OCI-LY1 (cell line): ENCODE data around the gene LZTR1.

Source experiments
- CTCF ChIP-seq: fragments of 200-600 bp; sonication (generic), shearing (Covaris generic); IDR thresholded peaks from 2 replicates; pipeline ENCODE4 v1.5.1; 2017; ENCODE audit warnings: mild to moderate bottlenecking, antibody characterized with exemption, low read length, moderate library complexity, mixed read lengths
- EZH2 ChIP-seq: fragments of 200-600 bp; sonication (generic), shearing (Covaris generic); IDR thresholded peaks from 2 replicates; pipeline ENCODE4 v1.8.0; 2017; ENCODE audit warnings: borderline replicate concordance, mixed run types, mild to moderate bottlenecking, antibody characterized with exemption, low read length, moderate library complexity, mixed read lengths

GRCh38 chr22:20933910-20934309 is 48.2 kb upstream of the LZTR1 start:
- TF ChIP-seq CTCF (no peak), EZH2 (no peak)
